GM19099 (cell line): ENCODE measurements around the gene RPL5.

Experiments
- POLR2A ChIP-seq: IDR thresholded peaks from 3 replicates; pipeline ENCODE4 v1.6.1; 2011; ENCODE audit warnings: low read depth; ENCODE audit not compliant: insufficient read length; ENCODE audit errors: extremely low read depth

RPL5 gene

GRCh38 chr1:92862605-92863004, 30.8 kb downstream of the RPL5 start:
- TF ChIP-seq POLR2A, result no peak

- TF ChIP-seq POLR2A, result no peak
Observed at GRCh38 chr1:92864131-92864530, 32.3 kb downstream of the RPL5 start.

GRCh38 chr1:92870591-92870990, 38.8 kb downstream of the RPL5 start:
- TF ChIP-seq POLR2A, result no peak

- no peak for TF ChIP-seq POLR2A
Observed at GRCh38 chr1:92872719-92873118, 40.9 kb downstream of the RPL5 start.

GRCh38 chr1:92874987-92875386, 43.1 kb downstream of the RPL5 start:
- no peak for TF ChIP-seq POLR2A

GRCh38 chr1:92876351-92876750, 44.5 kb downstream of the RPL5 start:
- TF ChIP-seq POLR2A, result no peak

GRCh38 chr1:92877081-92877711, 45.4 kb downstream of the RPL5 start:
- no peak for TF ChIP-seq POLR2A

GRCh38 chr1:92877792-92878191, 46.0 kb downstream of the RPL5 start:
- no peak for TF ChIP-seq POLR2A

GRCh38 chr1:92879316-92879968, 47.6 kb downstream of the RPL5 start:
- no peak for TF ChIP-seq POLR2A

GRCh38 chr1:92881391-92881790, 49.6 kb downstream of the RPL5 start:
- TF ChIP-seq POLR2A, result no peak

GRCh38 chr1:92882819-92883218, 51.0 kb downstream of the RPL5 start:
- no peak for TF ChIP-seq POLR2A

GRCh38 chr1:92883297-92883696, 51.5 kb downstream of the RPL5 start:
- no peak for TF ChIP-seq POLR2A

- TF ChIP-seq POLR2A, result no peak
Observed at GRCh38 chr1:92884195-92884594, 52.4 kb downstream of the RPL5 start.

GRCh38 chr1:92886886-92887419, 55.1 kb downstream of the RPL5 start:
- no peak for TF ChIP-seq POLR2A

- no peak for TF ChIP-seq POLR2A
Observed at GRCh38 chr1:92887465-92887864, 55.6 kb downstream of the RPL5 start.
